Right atrium auricular region (tissue), 2 donors: ENCODE results near the gene RAB28. TPM values are rescaled to one million over a fixed set of nuclear protein-coding genes. Genes with fewer than 3 reads are reported as not detected.
"Not testable (repeated sequence)": the region's sequence is repeated elsewhere in the genome, so short reads cannot be mapped to it uniquely, and the experiment has no call there.

Experiments used
- DNase-seq: peaks from one replicate; pipeline ENCODE4 v3.0.0-alpha.2; 2019; ENCODE audit warnings: low spot score
- H3K27ac ChIP-seq, 2 donors: fragments of 200-600 bp; sonication (generic); 1 replicate in 1 of 2; 2 replicates in 1 of 2; pipeline ENCODE4 v1.5.1; 2016 to 2019
- H3K27me3 ChIP-seq, 2 donors: fragments of 200-600 bp; sonication (generic); one replicate each; pipeline versions ENCODE4 v1.5.1 to v1.6.0; 2017 to 2019
- H3K36me3 ChIP-seq: fragments of 200-600 bp; sonication (generic); one replicate; pipeline ENCODE4 v1.5.1; 2016
- H3K4me1 ChIP-seq, 2 donors: fragments of 200-600 bp; sonication (generic); one replicate each; pipeline versions ENCODE4 v1.5.1 to v1.6.0; 2017 to 2019
- H3K4me3 ChIP-seq, 2 donors: fragments of 200-600 bp; sonication (generic); 1 replicate in 1 of 2; 2 replicates in 1 of 2; pipeline ENCODE4 v1.5.1; 2017 to 2019; ENCODE audit warnings: mild to moderate bottlenecking in 1 of 2, moderate library complexity in 1 of 2
- H3K9me3 ChIP-seq, 2 donors: fragments of 200-600 bp; sonication (generic); one replicate each; pipeline ENCODE4 v1.5.1; 2019
- total RNA-seq, 2 donors: library from RNA; depleted of rRNA; stranded (reverse); fragments of >200 nt; gene quantifications; one replicate each; pipeline ENCODE4 v1.1.0, GENCODE V29; 2016
- TF ChIP-seq, protein P1 (sequence below), 2 donors: fragments of 200-600 bp; sonication (generic); IDR thresholded peaks; one replicate each; pipeline ENCODE4 v1.5.1; 2019; ENCODE audit warnings: antibody characterized with exemption in 2 of 2

Gene RAB28
- total RNA-seq, 2 donors from 2014 or later, result 15.3 to 19.8 TPM

DNA sequence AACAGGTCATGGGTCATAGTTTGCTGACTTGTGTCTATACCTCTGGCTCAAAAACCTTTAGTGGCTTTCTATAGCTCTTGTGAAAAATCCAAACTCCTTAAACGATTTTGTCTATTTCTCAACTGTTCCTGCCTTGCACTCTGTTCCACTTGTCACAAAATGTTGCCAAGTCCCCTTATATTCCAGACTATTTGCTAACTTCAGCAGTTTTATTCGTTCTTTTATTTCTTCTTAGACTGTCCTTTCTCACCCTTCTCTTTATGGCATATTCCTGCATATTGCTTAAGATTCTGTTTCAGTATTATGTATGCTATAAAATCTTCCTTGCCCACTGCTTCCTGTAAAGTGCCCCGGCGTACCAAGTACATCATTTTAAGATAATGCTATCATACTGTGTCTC, 80.8 kb downstream of the RAB28 start:
- Histone ChIP-seq H3K4me1 (no peaks in the 10 kb centered on the region), H3K4me3 (no peak overlapping the region), H3K9me3 (no peaks in the 10 kb centered on the region), H3K27ac (no peak overlapping the region), H3K36me3 (no peaks in the 10 kb centered on the region), H3K27me3 (no peaks in the 10 kb centered on the region)
- TF ChIP-seq, protein P1, sequence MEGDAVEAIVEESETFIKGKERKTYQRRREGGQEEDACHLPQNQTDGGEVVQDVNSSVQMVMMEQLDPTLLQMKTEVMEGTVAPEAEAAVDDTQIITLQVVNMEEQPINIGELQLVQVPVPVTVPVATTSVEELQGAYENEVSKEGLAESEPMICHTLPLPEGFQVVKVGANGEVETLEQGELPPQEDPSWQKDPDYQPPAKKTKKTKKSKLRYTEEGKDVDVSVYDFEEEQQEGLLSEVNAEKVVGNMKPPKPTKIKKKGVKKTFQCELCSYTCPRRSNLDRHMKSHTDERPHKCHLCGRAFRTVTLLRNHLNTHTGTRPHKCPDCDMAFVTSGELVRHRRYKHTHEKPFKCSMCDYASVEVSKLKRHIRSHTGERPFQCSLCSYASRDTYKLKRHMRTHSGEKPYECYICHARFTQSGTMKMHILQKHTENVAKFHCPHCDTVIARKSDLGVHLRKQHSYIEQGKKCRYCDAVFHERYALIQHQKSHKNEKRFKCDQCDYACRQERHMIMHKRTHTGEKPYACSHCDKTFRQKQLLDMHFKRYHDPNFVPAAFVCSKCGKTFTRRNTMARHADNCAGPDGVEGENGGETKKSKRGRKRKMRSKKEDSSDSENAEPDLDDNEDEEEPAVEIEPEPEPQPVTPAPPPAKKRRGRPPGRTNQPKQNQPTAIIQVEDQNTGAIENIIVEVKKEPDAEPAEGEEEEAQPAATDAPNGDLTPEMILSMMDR (IDR thresholded peaks at IDR 0.05), result no peak
- no peak for DNase-seq

DNA sequence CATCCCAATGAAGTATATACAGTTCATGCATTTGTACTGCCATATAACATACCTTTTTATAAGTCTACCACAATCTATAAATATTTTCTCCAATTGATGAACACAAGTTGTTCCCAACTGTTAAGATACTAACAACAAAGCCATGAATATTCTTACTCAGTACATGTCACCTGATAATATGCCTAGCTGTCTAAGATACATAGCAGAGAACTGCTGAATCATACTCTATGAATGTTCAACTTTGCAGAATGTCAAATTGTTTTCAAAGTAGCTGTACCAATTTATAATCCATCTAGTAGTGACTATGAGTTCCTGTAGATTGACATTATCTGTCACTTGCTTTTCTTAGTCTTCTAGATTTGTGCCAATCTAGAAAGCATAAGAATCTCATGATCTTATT, 84.9 kb downstream of the RAB28 start:
- Histone ChIP-seq H3K36me3 (no peaks in the 10 kb centered on the region), H3K4me3 (no peak overlapping the region), H3K9me3 (no peaks in the 10 kb centered on the region), H3K27ac (peak overlapping the region in 1 of 2 donors; percentile 26), H3K4me1 (no peaks in the 10 kb centered on the region), H3K27me3 (no peaks in the 10 kb centered on the region)
- no peak for DNase-seq
- TF ChIP-seq, protein P1 (IDR thresholded peaks at IDR 0.05), result no peak

DNA sequence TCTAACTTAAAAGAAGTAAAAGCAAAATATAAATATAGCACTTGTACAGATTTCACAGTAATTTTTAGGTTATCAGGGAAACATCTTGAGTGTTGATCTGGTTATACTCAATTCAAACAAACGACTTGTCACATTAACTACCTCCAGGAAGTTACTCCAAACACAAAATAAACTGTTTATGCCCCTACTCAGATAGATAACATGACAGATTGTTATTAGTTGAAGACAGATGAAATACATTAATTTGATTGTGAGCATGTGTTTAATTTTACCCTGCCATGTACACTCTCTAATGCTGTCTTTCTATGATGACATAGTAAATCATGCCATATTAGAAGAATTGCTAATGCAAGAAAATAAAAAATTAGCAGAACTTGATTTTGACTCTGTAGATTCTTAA, 88.0 kb downstream of the RAB28 start:
- H3K4me3 ChIP-seq, result no peak overlapping the region
- no peaks in the 10 kb centered on the region for H3K36me3 ChIP-seq
- H3K9me3 ChIP-seq, result no peaks in the 10 kb centered on the region
- TF ChIP-seq, protein P1 (IDR thresholded peaks at IDR 0.05), result no peak
- H3K27ac ChIP-seq, result no peak overlapping the region
- DNase-seq, result no peak
- no peaks in the 10 kb centered on the region for H3K4me1 ChIP-seq
- H3K27me3 ChIP-seq, result no peaks in the 10 kb centered on the region

DNA sequence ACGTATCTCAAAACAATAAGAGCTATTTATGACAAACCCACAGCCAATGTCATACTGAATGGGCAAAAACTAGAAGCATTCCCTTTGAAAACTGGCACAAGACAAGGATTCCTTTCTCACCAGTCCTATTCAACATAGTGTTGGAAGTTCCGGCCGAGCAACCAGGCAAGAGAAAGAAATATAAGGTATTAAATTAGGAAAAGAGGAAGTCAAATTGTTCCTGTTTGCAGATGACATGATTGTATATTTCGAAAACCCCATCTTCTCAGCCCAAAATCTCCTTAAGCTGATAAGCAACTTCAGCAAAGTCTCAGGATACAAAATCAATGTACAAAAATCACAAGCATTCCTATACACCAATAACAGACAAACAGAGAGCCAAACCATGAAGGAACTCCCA, 94.2 kb downstream of the RAB28 start:
- H3K27ac ChIP-seq, DNase-seq, H3K27me3 ChIP-seq, H3K4me3 ChIP-seq, H3K36me3 ChIP-seq, H3K4me1 ChIP-seq, H3K9me3 ChIP-seq: not testable (repeated sequence)

DNA sequence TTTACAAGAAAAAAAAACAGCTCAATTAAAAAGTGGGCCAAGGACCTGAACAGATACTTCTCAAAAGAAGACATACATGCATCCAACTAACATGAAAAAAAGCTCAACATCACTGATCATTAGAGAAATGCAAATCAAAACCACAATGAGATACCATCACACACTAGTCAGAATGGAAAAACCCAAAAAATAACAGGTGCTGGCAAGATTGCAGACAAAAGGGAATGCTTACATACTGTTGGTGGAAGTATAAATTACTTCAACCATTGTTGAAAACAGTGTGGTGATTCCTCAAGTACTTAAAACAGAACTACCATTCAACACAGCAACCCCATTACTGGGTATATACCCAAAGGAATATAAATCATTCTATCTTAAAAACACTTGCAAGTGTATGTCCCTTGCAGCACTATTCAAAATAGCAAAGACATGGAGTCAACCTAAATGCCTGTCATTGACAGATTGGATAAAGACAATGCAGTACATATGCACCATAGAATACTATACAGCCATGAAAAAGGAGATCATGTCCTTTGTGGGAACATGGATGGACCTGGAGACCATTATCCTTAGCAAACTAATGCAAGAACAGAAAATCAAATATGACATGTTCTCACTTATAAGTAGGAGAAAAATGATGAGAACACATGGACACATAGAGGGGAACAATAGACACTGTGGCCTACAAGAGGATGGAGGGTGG, 97.6 kb downstream of the RAB28 start:
- TF ChIP-seq, protein P1 (IDR thresholded peaks at IDR 0.05), result no peak
- no peak overlapping the region for H3K4me3 ChIP-seq
- H3K4me1 ChIP-seq, result no peaks in the 10 kb centered on the region
- DNase-seq, result no peak
- H3K27ac ChIP-seq, result no peak overlapping the region
- H3K36me3 ChIP-seq, result no peaks in the 10 kb centered on the region
- H3K27me3 ChIP-seq, result no peaks in the 10 kb centered on the region
- H3K9me3 ChIP-seq, result no peaks in the 10 kb centered on the region

DNA sequence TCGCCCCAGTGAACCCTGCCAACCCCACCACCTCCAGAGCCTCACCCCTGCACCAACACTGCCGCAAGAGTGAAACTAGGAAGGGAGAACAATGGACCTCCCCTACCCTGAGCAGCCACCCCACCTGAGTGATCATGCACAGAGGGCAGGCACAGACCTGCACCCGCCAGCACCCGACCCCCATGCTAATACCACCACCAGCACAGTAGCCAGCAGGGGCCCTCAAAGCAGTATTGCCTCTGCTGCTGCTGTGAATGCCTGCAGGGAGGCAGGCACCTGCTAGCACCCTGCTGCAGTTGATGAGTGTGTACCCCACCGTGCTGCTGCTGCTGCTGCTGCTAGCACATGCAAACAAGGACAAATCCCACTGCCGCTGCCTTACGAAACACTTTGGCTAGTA, 100.1 kb downstream of the RAB28 start:
- Histone ChIP-seq H3K4me1 (no peaks in the 10 kb centered on the region), H3K9me3 (no peaks in the 10 kb centered on the region), H3K4me3 (no peak overlapping the region), H3K27me3 (no peaks in the 10 kb centered on the region), H3K36me3 (no peaks in the 10 kb centered on the region), H3K27ac (no peak overlapping the region)
- TF ChIP-seq, protein P1 (IDR thresholded peaks at IDR 0.05), result no peak
- no peak for DNase-seq
